H1 (cell line): ENCODE data around the gene MMD. TPM values are rescaled to one million over a fixed set of nuclear protein-coding genes. Genes with fewer than 3 reads are reported as not detected.
"Not testable (repeated sequence)": the region's sequence is repeated elsewhere in the genome, so short reads cannot be mapped to it uniquely, and the experiment has no call there.

Experiments used
- CTCF ChIA-PET: fragments of 300-600 bp; sonication (Branson Sonifier 250); formaldehyde crosslinking; loops from one replicate; lab custom pipeline; 2021; ENCODE audit not compliant: partially characterized antibody; lab: Charles Lee
- POLR2A ChIA-PET: fragments of 300-600 bp; sonication (Branson Sonifier 250); formaldehyde crosslinking; loops from one replicate; lab custom pipeline; 2021; ENCODE audit warnings: inconsistent platforms; ENCODE audit not compliant: partially characterized antibody; lab: Charles Lee
- DNase-seq, 2 experiments: peaks; one replicate each; pipeline versions ENCODE4 v3.0.0 to v3.0.0-alpha.2; 2010 to 2022; ENCODE audit warnings: low spot score in 2 of 2, low read depth in 1 of 2, mixed read lengths in 1 of 2
- FAIRE-seq: peaks from 2 replicates; lab custom pipeline; 2011; peaks lifted over from hg19 to GRCh38; lab: Jason Lieb, UNC
- H2AFZ ChIP-seq: 2 replicates; pipeline ENCODE4 v1.8.1; 2012; ENCODE audit warnings: low read length, inconsistent platforms
- H2AK5ac ChIP-seq: 2 replicates; pipeline ENCODE4 v1.6.1; 2013; ENCODE audit warnings: low read depth, low read length
- H2BK120ac ChIP-seq: replicated peaks from 2 replicates; pipeline ENCODE3; 2013; ENCODE audit warnings: low read depth, low read length, inconsistent platforms
- H2BK12ac ChIP-seq: 2 replicates; pipeline ENCODE4 v1.6.1; 2013; ENCODE audit warnings: low read depth, low read length
- H2BK15ac ChIP-seq: 2 replicates; pipeline ENCODE4 v1.6.1; 2013; ENCODE audit warnings: low read length
- H2BK20ac ChIP-seq: 2 replicates; pipeline ENCODE4 v1.6.1; 2013; ENCODE audit warnings: low read length
- H2BK5ac ChIP-seq: 2 replicates; pipeline ENCODE4 v1.6.1; 2013; ENCODE audit warnings: low read depth, low read length
- H3K14ac ChIP-seq: 2 replicates; pipeline ENCODE4 v1.6.1; 2013; ENCODE audit warnings: inconsistent platforms; ENCODE audit not compliant: insufficient read length
- H3K18ac ChIP-seq: 2 replicates; pipeline ENCODE4 v1.6.1; 2013; ENCODE audit warnings: low read length; ENCODE audit errors: extremely low read depth
- H3K23ac ChIP-seq: 2 replicates; pipeline ENCODE4 v1.6.1; 2013; ENCODE audit warnings: inconsistent platforms; ENCODE audit not compliant: insufficient read length
- H3K23me2 ChIP-seq: 2 replicates; pipeline ENCODE4 v1.6.1; 2013; ENCODE audit warnings: low read depth, low read length
- H3K27ac ChIP-seq: 2 replicates; pipeline ENCODE4 v1.6.1; 2011; ENCODE audit warnings: low read depth, low read length, inconsistent platforms
- H3K27me3 ChIP-seq, 4 experiments: replicated peaks in 1 of 4; 1 replicate in 1 of 4; 2 replicates in 3 of 4; pipeline versions ENCODE4 v1.6.1 to v1.8.1; 2011 to 2013; ENCODE audit warnings: low read length in 3 of 4, mild to moderate bottlenecking in 3 of 4, inconsistent platforms in 2 of 4, mixed read lengths in 2 of 4, moderate library complexity in 1 of 4; ENCODE audit not compliant: control insufficient read depth in 3 of 4, insufficient read depth in 3 of 4; ENCODE audit errors: extremely low read depth in 1 of 4
- H3K36me3 ChIP-seq, 4 experiments: 2 replicates each; pipeline versions ENCODE4 v1.6.1 to v1.8.1; 2011 to 2013; ENCODE audit warnings: mild to moderate bottlenecking in 4 of 4, low read length in 3 of 4, moderate library complexity in 2 of 4, control low read depth in 1 of 4, inconsistent platforms in 1 of 4; ENCODE audit not compliant: insufficient read depth in 4 of 4, control insufficient read depth in 2 of 4
- H3K4ac ChIP-seq: replicated peaks from 2 replicates; pipeline ENCODE3; 2013; ENCODE audit warnings: low read length, low read depth, mixed read lengths, inconsistent platforms; ENCODE audit not compliant: insufficient read length
- H3K4me1 ChIP-seq, 4 experiments: replicated peaks in 1 of 4; 1 replicate in 1 of 4; 2 replicates in 3 of 4; pipeline versions ENCODE4 v1.6.1 to v1.8.1; 2011 to 2013; ENCODE audit warnings: low read length in 3 of 4, inconsistent platforms in 2 of 4, mixed read lengths in 1 of 4; ENCODE audit not compliant: insufficient read depth in 4 of 4, control insufficient read depth in 3 of 4
- H3K4me2 ChIP-seq, 2 experiments: 2 replicates each; pipeline versions ENCODE4 v1.6.1 to v1.8.1; 2011 to 2013; ENCODE audit warnings: low read depth in 2 of 2, low read length in 2 of 2, control low read depth in 1 of 2, inconsistent platforms in 1 of 2, mild to moderate bottlenecking in 1 of 2; ENCODE audit not compliant: insufficient read depth in 1 of 2
- H3K4me3 ChIP-seq, 4 experiments: fragments of 200-600, 300-600 bp in 1 of 4; sonication (generic), shearing (Covaris generic), sonication (Bioruptor Twin) in 1 of 4; 2 replicates each; pipeline versions ENCODE4 v1.5.1 to v1.8.1; 2011 to 2016; ENCODE audit warnings: low read length in 4 of 4, low read depth in 3 of 4, control low read depth in 2 of 4, inconsistent platforms in 2 of 4, mild to moderate bottlenecking in 2 of 4, mixed read lengths in 1 of 4, moderate library complexity in 1 of 4; ENCODE audit not compliant: insufficient read depth in 2 of 4; ENCODE audit errors: extremely low read depth in 1 of 4
- H3K56ac ChIP-seq: replicated peaks from 2 replicates; pipeline ENCODE3; 2013; ENCODE audit warnings: low read depth, mild to moderate bottlenecking, mixed read lengths, low read length, inconsistent platforms; ENCODE audit not compliant: insufficient read length
- H3K79me1 ChIP-seq: 2 replicates; pipeline ENCODE4 v1.6.1; 2013; ENCODE audit warnings: low read depth, low read length, control low read depth
- H3K79me2 ChIP-seq, 2 experiments: 2 replicates each; pipeline versions ENCODE4 v1.6.1 to v1.8.1; 2012 to 2013; ENCODE audit warnings: low read length in 2 of 2, mild to moderate bottlenecking in 2 of 2, inconsistent platforms in 1 of 2; ENCODE audit not compliant: insufficient read depth in 2 of 2, control insufficient read depth in 1 of 2
- H3K9ac ChIP-seq, 4 experiments: replicated peaks in 1 of 4; 1 replicate in 1 of 4; 2 replicates in 3 of 4; pipeline versions ENCODE4 v1.6.1 to v1.8.1; 2011 to 2013; ENCODE audit warnings: low read depth in 3 of 4, low read length in 3 of 4, control low read depth in 2 of 4, mild to moderate bottlenecking in 2 of 4, moderate library complexity in 2 of 4, inconsistent platforms in 1 of 4; ENCODE audit errors: extremely low read depth in 1 of 4
- H3K9me3 ChIP-seq, 2 experiments: 2 replicates each; pipeline versions ENCODE4 v1.6.1 to v1.8.1; 2012 to 2013; ENCODE audit warnings: mild to moderate bottlenecking in 2 of 2, moderate library complexity in 2 of 2, control low read depth in 1 of 2, inconsistent platforms in 1 of 2, low read depth in 1 of 2, low read length in 1 of 2, mixed read lengths in 1 of 2; ENCODE audit not compliant: insufficient read depth in 2 of 2
- H4K20me1 ChIP-seq, 2 experiments: replicated peaks in 1 of 2; 2 replicates each; pipeline versions ENCODE3 to v1.8.1; 2011 to 2013; ENCODE audit warnings: inconsistent platforms in 2 of 2, low read length in 2 of 2, mild to moderate bottlenecking in 1 of 2; ENCODE audit not compliant: insufficient read depth in 2 of 2, control insufficient read depth in 1 of 2
- H4K5ac ChIP-seq: 2 replicates; pipeline ENCODE4 v1.6.1; 2013; ENCODE audit warnings: low read length, low read depth, mixed read lengths, inconsistent platforms; ENCODE audit not compliant: insufficient read length
- H4K8ac ChIP-seq: 2 replicates; pipeline ENCODE4 v1.8.0; 2013; ENCODE audit warnings: mild to moderate bottlenecking, moderate library complexity, low read length, inconsistent platforms; ENCODE audit not compliant: insufficient read depth; ENCODE audit errors: extremely low read depth
- H4K91ac ChIP-seq: replicated peaks from 2 replicates; pipeline ENCODE3; 2013; ENCODE audit warnings: low read length, mixed read lengths, inconsistent platforms; ENCODE audit not compliant: insufficient read length
- WGBS, 2 experiments: shearing (Covaris generic) in 1 of 2; methylation state at CpG; one replicate each; pipeline versions ENCODE4 v1.1.6 to v1.1.7; 2013 to 2015; ENCODE audit warnings: low lambda C conversion rate in 2 of 2, mixed read lengths in 2 of 2, inconsistent platforms in 1 of 2, low coverage in 1 of 2, missing lambda C conversion rate in 1 of 2; ENCODE audit not compliant: insufficient replicate concordance in 2 of 2, insufficient coverage in 1 of 2, insufficient read length in 1 of 2; ENCODE audit errors: extremely low coverage in 1 of 2, missing lambda C conversion rate in 1 of 2; 5-methylcytosine and 5-hydroxymethylcytosine counted together
- polyA plus RNA-seq, 7 experiments: library from polyadenylated mRNA; depleted of rRNA in 3 of 7; stranded (reverse) in 5 of 7; unstranded in 2 of 7; fragments of >200 nt in 5 of 7; fragments of 200-250 nt in 2 of 7; gene quantifications; 1 replicate in 5 of 7; 2 replicates in 1 of 7; 4 replicates in 1 of 7; pipeline versions ENCODE4 v1.2.1 to v1.2.3, GENCODE V29; 2011 to 2013; ENCODE audit warnings: missing spikeins in 2 of 7, mixed read lengths in 2 of 7
- total RNA-seq: library from RNA; stranded (reverse); fragmentation: NEBNext Ultra II Directional; extraction: Animal tissue kit (Norgen Biotek cat#: 25700); gene quantifications from 2 replicates; pipeline ENCODE4 v1.2.1, GENCODE V29; 2021

MMD gene
- total and polyA plus RNA-seq, 2 of the 8 experiments (the other 6 are each of a cell fraction or from before 2014, with no cell fraction given), result 28.2 to 37.8 TPM

- H3K27ac ChIP-seq, H2AK5ac ChIP-seq, H3K9me3 ChIP-seq, FAIRE-seq, H2AFZ ChIP-seq, H2BK15ac ChIP-seq, H3K79me2 ChIP-seq, H4K8ac ChIP-seq, H3K14ac ChIP-seq, H3K23ac ChIP-seq, H2BK20ac ChIP-seq, H2BK5ac ChIP-seq, H4K20me1 ChIP-seq, H3K18ac ChIP-seq, H3K9ac ChIP-seq, H3K4me2 ChIP-seq, H3K4ac ChIP-seq, H3K23me2 ChIP-seq, H3K56ac ChIP-seq, DNase-seq, H3K4me1 ChIP-seq, H4K91ac ChIP-seq, H3K79me1 ChIP-seq, H3K4me3 ChIP-seq, H4K5ac ChIP-seq, H3K27me3 ChIP-seq, H2BK120ac ChIP-seq, H2BK12ac ChIP-seq: not testable (repeated sequence)
- peaks cover 2 to 20% (median 7%) of the 10 kb centered on the region in 4 experiments; a peak in 5 of 8 replicates for H3K36me3 ChIP-seq
- 88% methylated on average over 1 of the region's 1 CpG; no CpG with 5 or more reads in 1 of the 2 experiments for WGBS, 2 experiments
- CTCF ChIA-PET, result interaction anchor here (0.9 to 1.3 kb wide), 3 partner anchors 9 to 123 kb away, joined by 3 to 5 read pairs (median 3); no protein-coding TSS in a partner anchor
- POLR2A ChIA-PET, result interaction anchor here (1.1 kb wide), 1 partner anchor 36 kb away, joined by 3 read pairs; no protein-coding TSS in a partner anchor
These were observed 31.9 kb downstream of the MMD start for GRCh38 chr17:55389715-55390114.
